ENCODE measurements around the gene INVS. TPM values are rescaled to one million over a fixed set of nuclear protein-coding genes. Genes with fewer than 3 reads are reported as not detected.

Gene INVS
- total RNA-seq, 1 donor from 2014 or later = 24.0 TPM

GRCh38 chr9:100277166-100277979, 178.3 kb downstream of the INVS start:
- Mint-ChIP-seq H3K4me3 (no peak overlapping the region), H3K36me3 (peaks cover 25% of the 10 kb centered on the region), H3K9me3 (no peaks in the 10 kb centered on the region), H3K27me3 (no peaks in the 10 kb centered on the region), H3K4me1 (ENCODE audit: unreplicated experiment) (no peaks in the 10 kb centered on the region), H3K27ac (no peak overlapping the region)
- DNase-seq (ENCODE audit: extremely low spot score, unreplicated experiment) = no peak
- no peak for TF ChIP-seq CTCF (conservative IDR thresholded peaks at IDR 0.05)

GRCh38 chr9:100281066-100281465, 182.0 kb downstream of the INVS start:
- no peaks in the 10 kb centered on the region for H3K4me1 Mint-ChIP-seq (ENCODE audit: unreplicated experiment)
- H3K27ac Mint-ChIP-seq = no peak overlapping the region
- DNase-seq (ENCODE audit: extremely low spot score, unreplicated experiment) = no peak
- H3K9me3 Mint-ChIP-seq = peaks cover 11% of the 10 kb centered on the region
- H3K4me3 Mint-ChIP-seq = no peak overlapping the region
- TF ChIP-seq CTCF (conservative IDR thresholded peaks at IDR 0.05) = no peak
- peaks cover 45% of the 10 kb centered on the region for H3K36me3 Mint-ChIP-seq
- H3K27me3 Mint-ChIP-seq = no peaks in the 10 kb centered on the region

GRCh38 chr9:100281676-100282387, 182.8 kb downstream of the INVS start:
- TF ChIP-seq CTCF (conservative IDR thresholded peaks at IDR 0.05) = no peak
- Mint-ChIP-seq H3K27me3 (no peaks in the 10 kb centered on the region), H3K27ac (no peak overlapping the region), H3K4me3 (no peak overlapping the region), H3K9me3 (peaks cover 15% of the 10 kb centered on the region), H3K4me1 (ENCODE audit: unreplicated experiment) (no peaks in the 10 kb centered on the region), H3K36me3 (peaks cover 49% of the 10 kb centered on the region)
- no peak for DNase-seq (ENCODE audit: extremely low spot score, unreplicated experiment)

- H3K4me3 Mint-ChIP-seq = no peak overlapping the region
- no peaks in the 10 kb centered on the region for H3K4me1 Mint-ChIP-seq (ENCODE audit: unreplicated experiment)
- H3K27me3 Mint-ChIP-seq = no peaks in the 10 kb centered on the region
- TF ChIP-seq CTCF (conservative IDR thresholded peaks at IDR 0.05) = no peak
- H3K27ac Mint-ChIP-seq = no peak overlapping the region
- no peak for DNase-seq (ENCODE audit: extremely low spot score, unreplicated experiment)
- peaks cover 17% of the 10 kb centered on the region for H3K9me3 Mint-ChIP-seq
- H3K36me3 Mint-ChIP-seq = peaks cover 52% of the 10 kb centered on the region
These were observed 183.3 kb downstream of the INVS start for GRCh38 chr9:100282388-100282719.

GRCh38 chr9:100284247-100284646, 185.2 kb downstream of the INVS start:
- H3K27me3 Mint-ChIP-seq = no peaks in the 10 kb centered on the region
- no peaks in the 10 kb centered on the region for H3K4me1 Mint-ChIP-seq (ENCODE audit: unreplicated experiment)
- no peak for TF ChIP-seq CTCF (conservative IDR thresholded peaks at IDR 0.05)
- H3K27ac Mint-ChIP-seq = no peak overlapping the region
- peaks cover 57% of the 10 kb centered on the region for H3K36me3 Mint-ChIP-seq
- no peak overlapping the region for H3K4me3 Mint-ChIP-seq
- DNase-seq (ENCODE audit: extremely low spot score, unreplicated experiment) = no peak
- H3K9me3 Mint-ChIP-seq = peaks cover 21% of the 10 kb centered on the region

Measured in type B pancreatic cell (in vitro differentiated cells).